Stimulated activated CD4-positive, alpha-beta T cell treated with anti-CD3 and anti-CD28 coated beads, Interleukin-12 subunit alpha, Interleukin-12 subunit beta, amount 100 ng/mL, for 48 hours (primary cell): ENCODE data around the gene ADAM17.
"Not testable (repeated sequence)": the region's sequence is repeated elsewhere in the genome, so short reads cannot be mapped to it uniquely, and the experiment has no call there.

Experiments used
- DNase-seq, 3 donors: peaks; one replicate each; pipeline ENCODE4 v3.0.0-alpha.2; 2020; ENCODE audit warnings: low read depth in 2 of 3, low spot score in 1 of 3

The ADAM17 gene

DNA sequence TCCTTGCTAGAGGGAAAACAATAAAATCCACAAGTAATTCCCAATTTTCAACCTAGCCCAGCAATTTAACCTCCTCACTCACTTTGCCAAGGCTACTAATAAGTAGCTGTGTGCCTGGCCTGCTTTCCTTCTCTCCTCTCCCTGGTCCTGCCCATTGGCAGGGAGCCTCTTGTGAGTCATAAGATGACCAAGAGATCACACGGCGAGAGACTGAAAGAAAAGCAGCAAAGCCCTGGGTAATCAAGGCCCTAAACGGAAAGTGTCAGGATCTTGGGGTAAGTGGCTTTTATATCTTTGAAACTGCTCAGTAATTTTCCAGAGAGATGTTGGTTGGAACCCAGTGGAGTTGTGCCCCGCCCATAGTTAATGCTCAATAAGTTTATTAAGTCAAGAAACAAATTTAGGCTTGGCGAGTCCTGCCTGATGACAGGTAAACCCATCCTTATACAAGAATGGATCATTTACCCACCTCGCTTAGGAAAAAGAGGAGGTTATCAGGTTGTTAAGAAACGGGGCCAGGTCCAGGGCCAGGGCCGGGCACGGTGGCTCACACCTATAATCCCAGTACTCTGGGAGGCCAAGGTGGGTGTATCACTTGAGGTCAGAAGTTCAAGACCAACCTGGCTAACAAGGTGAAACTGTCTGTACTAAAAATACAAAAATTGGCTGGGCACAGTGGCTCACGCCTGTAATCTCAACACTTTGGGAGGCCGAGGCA lies 10.0 kb upstream of the ADAM17 start:
- DNase-seq, result no peak

DNA sequence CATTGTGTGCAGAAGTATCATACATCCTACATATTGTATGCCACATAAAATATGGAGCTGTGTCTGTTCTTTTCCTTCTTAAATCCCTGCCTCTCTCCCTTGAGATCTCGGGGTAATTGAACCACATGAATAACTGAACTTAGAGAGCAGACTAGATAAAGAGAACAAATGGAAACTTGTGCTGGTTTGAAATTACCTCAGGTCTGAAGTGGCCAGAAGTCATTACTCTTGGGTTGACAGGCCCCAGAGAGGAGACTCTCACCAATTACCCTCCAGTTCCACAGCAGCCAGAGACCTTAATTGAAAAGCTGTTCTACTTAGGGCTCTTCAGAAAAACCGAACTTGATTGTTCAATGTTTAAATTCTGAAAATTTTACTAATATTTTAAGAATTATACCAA lies 5.0 kb upstream of the ADAM17 start:
- no peak for DNase-seq

DNA sequence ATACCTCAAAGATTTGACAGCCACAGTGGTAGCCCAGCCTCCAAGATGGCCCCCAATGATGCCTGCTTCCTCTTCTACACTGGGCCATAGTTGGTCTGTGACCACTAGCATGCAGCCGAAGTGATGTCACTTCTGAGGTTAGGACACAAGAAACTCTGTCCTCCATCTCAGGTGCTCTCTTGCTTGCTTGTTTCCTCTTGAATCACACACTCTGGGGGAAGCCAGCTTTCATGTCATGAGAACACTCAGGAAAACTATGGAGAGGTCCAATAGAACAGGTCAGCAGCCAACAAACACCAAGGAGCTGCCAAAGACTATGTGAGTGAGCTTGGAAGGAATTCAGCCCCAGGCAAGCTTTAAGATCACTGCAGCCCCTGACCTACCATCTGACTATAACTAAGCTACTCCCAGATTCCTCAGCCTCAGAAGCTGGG lies 3.3 kb upstream of the ADAM17 start:
- DNase-seq, result no peak

- no peak for DNase-seq
These were observed 602 bp upstream of the ADAM17 start for GRCh38 chr2:9556121-9556743.

DNA sequence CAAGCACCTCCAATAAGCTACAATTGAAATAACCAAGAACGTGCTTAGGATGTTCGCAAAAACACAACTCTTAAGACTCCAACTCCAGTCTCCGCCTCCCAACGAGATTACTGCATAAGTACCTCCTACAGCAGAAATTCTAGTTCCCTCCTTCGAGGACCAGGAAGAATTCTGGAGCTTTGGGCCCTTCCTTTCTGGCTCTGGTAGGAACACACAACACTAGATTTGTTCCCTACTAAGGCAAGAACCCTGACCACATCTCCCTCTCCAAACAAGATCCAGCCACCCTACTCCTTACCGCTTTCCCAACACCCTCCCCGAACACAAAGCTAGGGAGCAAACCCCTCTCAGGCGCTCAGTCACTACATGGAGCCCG lies 721 bp downstream of the ADAM17 start:
- DNase-seq, result no peak

- DNase-seq, result no peak
These were observed 3.1 kb downstream of the ADAM17 start for GRCh38 chr2:9552219-9553178.

- DNase-seq, result not testable (repeated sequence)
These were observed 4.7 kb downstream of the ADAM17 start for GRCh38 chr2:9550859-9551391.

DNA sequence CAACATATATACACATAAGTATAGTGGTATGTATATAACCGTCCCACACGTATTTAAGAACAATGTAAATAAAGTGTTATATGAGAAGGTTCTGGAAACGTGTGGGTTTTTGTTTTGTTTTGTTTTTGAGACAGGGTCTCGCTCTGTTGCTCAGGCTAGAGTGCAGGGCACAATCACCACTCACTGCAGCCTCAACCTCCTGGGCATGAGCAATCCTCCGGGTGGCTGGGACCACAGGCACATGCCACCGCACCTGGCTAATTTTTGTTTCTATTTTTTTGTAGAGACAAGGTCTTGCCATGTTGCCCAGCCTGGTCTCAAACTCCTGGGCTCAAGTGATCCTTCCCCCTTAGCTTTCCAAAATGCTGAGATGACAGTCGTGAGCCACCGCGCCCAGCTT lies 6.2 kb downstream of the ADAM17 start:
- no peak for DNase-seq

- DNase-seq, result no peak
These were observed 7.1 kb downstream of the ADAM17 start for GRCh38 chr2:9548506-9548905.

GRCh38 chr2:9547262-9547991 lies 8.2 kb downstream of the ADAM17 start:
- DNase-seq, result no peak

- DNase-seq, result no peak
These were observed 10.1 kb downstream of the ADAM17 start for GRCh38 chr2:9545502-9545901.

DNA sequence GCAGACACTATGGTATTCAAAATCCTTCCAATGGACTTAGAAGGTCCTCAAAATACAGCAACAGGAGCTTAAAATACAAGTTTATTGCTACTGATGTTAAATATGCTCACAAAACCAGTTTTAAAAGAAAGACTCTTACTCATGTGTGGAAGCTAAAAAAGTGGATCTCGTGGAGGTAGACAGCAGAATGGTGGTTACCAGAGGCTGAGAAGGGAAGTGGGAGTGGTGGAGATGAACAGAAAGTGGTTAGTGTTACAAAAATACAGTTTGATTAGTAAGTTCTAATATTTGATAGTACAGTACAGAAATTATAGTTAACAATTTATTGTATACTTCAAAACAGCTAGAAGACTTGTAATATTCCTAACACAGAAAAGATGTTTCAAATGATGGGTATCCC lies 12.1 kb downstream of the ADAM17 start:
- no peak for DNase-seq

DNA sequence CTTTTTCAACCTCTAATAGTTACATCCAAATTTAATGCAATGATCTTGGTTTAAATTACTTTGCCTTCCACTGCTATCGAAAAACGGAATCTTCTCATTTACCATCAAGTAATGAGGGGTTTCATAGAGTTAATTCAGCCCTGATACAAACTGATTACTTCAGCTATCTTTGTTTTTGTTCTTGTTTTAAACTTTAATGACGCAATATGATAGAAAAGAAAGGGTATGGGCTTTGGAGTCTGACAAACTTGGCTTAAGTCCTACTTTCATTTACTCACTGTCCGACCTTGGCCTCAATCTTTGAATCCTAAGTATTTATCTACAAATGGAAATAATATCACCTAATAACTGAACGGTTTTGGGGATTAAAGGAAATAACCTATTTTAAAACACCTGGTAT lies 16.1 kb downstream of the ADAM17 start:
- no peak for DNase-seq

DNA sequence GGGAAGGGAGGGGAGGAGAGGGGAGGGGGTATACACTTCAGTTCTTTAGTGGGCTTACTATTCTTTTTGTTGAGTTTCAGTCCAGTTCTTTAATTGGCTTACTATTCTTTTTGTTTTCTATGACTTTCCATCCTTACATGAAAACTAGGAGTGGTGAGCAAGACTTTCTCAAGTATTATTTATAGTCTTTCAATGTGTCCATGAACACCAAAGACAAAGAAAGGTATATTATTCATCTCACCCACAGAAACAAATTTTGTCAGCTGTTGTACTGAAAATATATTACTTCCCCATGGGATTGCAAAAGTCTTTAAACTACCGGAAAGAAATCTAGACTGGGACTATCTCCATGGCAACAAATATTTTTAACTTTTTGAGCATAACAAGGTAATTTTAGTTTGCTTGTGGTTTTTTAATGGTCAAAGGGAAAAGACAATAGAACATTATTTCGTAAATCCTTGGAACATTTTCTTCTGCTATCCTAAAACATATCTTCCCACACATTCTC lies 17.6 kb downstream of the ADAM17 start:
- DNase-seq, result no peak

DNA sequence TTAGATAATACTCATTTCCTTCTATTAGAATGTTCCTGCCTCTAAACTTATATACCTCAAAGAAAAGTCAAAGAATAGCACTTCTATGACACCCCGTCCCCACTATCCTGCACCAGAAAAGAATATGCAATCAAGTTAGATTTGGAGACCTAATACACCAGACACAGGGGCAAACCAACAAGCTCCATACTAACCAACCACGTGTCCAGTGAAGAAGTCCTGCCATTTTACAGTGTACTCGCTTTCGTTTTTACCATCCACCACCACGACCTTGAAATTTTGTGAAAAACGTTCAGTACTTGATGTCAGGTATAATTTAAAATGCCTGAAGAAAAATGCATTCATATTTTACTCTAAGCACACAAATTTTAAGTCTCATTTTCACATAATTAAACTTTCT lies 19.1 kb downstream of the ADAM17 start:
- DNase-seq, result no peak

DNA sequence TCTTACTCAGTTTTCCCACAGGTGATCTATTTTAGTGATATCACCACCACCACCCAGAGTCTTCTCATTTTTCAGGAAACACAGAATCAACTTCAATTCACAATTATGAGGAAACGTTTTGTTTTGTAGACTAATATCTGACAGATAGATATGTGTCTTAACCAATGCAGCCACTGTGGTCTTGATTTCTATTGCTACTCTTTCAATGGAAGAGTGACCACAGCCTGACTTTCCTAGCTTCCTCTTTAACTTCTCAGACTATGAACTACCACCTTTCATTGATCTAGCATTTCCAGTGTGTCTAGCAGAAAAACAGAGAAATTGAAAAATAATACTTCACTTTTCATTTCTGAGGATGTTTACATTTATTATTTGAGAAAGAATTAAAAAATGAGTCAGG lies 20.5 kb downstream of the ADAM17 start:
- DNase-seq, result no peak

DNA sequence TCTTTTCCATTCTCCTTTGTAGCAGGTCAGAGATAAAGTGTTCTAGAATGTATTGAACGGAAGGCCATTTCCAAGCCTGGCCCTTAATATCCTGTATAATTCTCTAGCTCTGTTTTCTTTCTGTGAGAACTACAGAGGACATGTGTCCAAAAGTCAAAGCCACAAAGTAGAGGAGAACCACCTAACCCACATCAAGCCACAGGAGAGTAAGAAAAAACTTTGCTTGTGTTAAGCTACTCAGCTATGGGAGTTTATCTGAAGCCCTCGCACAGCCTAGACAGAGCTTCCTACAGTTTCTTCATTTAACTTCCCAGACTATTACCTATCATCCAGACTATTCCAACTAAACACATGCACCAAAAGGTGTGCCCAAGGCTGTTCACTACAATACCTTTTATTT lies 22.0 kb downstream of the ADAM17 start:
- DNase-seq, result no peak

DNA sequence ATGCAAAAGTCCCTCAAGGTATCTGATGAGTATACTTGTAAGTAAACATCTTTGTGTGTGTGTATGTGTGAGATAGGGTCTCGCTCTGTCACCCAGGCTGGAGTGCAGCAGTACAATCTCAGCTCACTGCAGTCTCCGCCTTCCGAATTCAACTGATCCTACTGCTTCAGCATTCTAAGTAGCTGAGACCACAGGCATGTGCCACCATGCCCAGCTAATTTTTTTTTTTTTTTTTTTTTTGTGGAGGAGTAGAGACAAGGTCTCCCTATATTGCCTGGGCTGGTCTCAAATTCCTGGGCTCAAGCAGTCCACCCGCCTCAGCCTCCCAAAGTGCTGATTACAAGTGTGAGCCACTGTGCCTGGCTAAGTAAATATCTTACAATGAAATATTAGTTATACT lies 23.2 kb downstream of the ADAM17 start:
- DNase-seq, result no peak

GRCh38 chr2:9527995-9528787 lies 27.4 kb downstream of the ADAM17 start:
- no peak for DNase-seq

GRCh38 chr2:9525266-9525665 lies 30.4 kb downstream of the ADAM17 start:
- DNase-seq, result no peak
